GM19452 (cell line): ENCODE data around the gene PRR36.

Source experiments
- ATAC-seq: cut with Tn5 transposase; IDR thresholded peaks from one replicate; pipeline ENCODE4 v1.9.1; 2021; ENCODE audit not compliant: unreplicated experiment

The PRR36 gene

GRCh38 chr19:7873304-7874075 lies 700 bp downstream of the PRR36 start:
- no peak for ATAC-seq

DNA sequence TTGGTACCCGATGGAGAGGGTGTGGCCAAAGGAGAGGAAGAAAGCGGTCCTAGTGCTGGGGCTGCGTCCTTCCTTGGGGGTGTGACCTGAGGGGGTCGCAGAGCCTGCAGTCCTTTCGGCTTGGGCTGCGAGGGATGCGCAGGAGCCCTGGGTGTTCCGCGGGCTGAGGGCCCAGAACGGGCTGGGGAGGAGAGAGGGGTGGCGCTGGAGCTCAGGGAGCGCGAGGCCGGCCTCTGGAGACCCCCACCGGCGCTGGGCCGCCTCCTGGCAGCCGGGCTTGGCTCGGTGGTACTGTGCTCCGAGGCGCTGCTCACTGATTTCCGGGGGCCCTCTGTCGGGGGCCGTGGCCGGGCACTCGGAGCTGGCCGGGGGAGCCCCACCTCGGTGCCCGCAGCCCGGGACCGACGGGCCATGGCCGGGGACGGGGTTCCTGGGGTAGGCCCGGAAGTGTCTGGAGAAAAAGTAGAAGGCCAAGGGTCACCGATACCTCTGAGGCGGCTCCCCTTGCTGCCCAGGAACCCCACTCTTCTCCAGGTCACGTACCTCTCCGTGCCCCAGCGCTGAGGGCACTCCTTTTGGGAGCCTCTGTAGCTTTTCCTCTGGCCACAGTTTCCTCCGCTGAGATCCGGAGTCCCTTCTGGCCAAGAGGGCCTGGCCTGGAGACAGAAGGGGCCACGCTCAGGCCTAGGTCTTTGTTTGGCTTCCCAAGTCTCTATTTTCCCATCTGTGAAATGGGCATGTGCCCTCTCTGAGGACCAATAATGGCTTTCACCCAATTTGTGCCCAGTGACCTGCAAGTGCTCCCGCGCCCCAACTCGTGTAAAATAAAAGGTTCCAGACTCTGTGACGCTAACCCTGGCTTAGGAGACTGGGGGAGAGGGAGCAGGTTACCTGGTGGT lies 1.6 kb downstream of the PRR36 start:
- no peak for ATAC-seq

GRCh38 chr19:7871437-7872305 lies 2.5 kb downstream of the PRR36 start:
- no peak for ATAC-seq

DNA sequence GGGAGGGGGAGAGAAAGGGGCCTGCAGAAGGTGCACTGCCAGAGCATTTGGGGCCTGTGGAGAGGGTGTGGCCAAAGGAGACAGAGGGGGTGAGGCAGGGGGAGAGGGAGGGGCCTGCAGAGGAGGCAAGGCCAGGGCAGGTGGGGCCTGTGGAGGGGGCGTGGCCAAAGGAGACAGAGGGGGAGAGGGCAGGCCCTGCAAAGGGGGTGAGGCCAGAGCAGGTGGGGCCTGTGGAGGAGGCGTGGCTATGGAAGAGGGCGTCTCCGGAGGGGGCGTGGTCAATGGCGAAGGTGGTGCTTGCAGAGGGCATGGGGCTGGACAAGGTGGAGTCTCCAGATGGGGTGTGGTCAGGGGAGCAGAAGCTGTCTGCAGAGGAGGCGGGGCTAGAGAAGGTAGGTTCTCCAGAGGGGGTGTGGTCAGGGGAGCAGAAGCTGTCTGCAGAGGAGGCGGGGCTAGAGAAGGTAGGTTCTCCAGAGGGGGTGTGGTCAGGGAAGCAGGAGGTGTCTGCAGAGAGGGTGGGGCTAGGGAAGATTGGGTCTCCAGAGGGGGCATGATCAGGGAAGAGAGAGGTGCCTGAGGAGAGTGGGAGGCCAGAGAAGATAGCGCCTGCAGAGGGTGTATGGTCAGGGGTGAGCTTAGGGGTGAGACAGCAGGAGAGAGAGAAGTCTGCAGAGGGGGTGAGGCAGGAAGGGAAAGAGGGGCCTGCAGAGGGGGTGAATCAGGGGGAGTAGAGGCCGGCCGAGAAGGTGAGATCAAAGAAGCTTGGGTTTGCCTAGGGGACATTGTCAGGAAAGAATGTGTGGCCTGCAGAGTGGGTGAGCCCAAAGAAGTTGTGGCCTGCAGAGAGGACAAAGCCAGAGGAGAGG lies 3.4 kb downstream of the PRR36 start:
- ATAC-seq = no peak

DNA sequence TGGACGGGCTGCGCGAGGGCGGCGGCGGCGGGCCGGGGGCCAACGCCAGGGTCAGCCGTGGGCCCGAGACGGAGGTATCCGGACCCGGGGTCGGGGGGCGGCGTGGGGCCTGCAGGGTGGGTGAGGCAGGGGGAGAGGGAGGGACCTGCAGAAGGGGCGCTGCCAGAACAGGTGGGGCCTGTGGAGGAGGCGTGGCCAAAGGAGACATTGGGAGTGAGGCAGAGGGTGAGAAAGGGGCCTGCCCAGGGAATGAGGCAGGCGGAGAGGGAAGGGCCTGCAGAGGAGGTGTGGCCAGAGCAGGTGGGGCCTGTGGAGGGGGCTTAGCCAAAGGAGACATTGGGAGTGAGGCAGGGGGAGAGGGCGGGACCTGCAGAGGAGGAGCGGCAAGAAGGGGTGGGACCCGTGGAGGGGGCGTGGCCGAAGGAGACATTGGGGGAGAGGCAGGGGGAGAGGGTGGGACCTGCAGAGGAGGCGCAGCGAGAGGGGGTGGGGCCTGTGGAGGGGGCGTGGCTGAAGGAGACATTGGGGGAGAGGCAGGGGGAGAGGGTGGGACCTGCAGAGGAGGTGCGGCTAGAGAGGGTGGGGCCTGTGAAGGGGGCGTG lies 4.2 kb downstream of the PRR36 start:
- ATAC-seq = no peak

GRCh38 chr19:7869453-7869909 lies 4.7 kb downstream of the PRR36 start:
- peak; percentile 54 for ATAC-seq

- ATAC-seq = peak; percentile 62
Measured at GRCh38 chr19:7868671-7869452, 5.3 kb downstream of the PRR36 start.

GRCh38 chr19:7868326-7868670 lies 5.9 kb downstream of the PRR36 start:
- no peak for ATAC-seq

- no peak for ATAC-seq
Measured at GRCh38 chr19:7867092-7867844, 6.9 kb downstream of the PRR36 start.

GRCh38 chr19:7866399-7867091 lies 7.6 kb downstream of the PRR36 start:
- ATAC-seq = no peak

- ATAC-seq = no peak
Measured at GRCh38 chr19:7865262-7865911, 8.8 kb downstream of the PRR36 start.

DNA sequence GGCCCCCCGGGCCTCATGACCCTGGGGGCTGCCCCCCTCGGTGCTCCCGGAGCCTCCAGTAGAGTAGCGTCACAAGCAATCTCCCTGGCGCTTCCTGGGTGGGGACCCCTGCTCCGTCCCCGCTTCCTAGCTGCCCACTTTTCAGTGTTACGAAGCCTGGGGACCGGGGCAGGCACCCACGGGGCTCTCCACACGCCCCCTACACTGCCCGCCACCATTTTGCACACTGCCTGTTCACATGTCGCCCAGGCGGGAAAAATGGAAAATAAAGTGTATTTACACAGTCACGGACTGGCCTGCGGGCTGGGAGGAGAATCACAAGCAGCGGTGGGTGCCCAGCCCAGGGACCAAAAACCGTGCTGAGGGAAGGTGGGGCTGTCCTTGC lies 9.5 kb downstream of the PRR36 start:
- no peak for ATAC-seq

DNA sequence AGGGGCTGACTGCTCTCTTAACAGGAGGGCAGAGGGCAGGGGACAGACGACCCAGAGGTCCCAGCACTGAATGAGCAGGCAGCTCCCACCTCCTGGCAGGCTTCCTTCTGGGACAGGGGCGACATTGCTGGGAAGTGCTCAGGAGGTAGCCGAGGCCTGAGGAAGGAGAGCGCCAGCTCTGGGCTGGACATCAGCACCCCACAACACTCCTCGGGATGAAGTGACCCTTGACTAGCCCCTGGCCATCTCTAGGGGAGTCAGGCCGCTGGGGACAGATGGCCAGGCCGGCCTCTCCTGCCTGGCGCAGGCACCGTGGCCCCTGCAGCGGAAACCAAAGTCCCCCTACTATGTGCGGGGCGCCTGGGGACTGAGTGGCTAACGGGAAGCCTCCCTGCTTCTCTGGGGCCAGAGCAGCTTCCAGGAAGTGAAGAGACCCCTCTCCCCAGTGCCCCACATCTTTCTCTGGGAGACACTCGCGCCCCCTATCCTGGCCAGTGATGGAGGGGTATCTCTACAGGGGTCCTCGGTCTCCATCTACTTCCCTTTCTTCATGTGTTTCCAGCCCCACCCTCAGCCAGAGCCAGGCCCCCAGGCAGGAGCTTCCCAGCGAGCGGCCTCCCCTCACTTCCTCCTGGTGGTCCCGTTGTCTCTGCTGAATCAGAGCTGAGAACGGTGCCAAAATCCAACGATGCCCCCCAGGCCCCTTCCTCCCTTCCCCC lies 10.1 kb downstream of the PRR36 start:
- no peak for ATAC-seq

DNA sequence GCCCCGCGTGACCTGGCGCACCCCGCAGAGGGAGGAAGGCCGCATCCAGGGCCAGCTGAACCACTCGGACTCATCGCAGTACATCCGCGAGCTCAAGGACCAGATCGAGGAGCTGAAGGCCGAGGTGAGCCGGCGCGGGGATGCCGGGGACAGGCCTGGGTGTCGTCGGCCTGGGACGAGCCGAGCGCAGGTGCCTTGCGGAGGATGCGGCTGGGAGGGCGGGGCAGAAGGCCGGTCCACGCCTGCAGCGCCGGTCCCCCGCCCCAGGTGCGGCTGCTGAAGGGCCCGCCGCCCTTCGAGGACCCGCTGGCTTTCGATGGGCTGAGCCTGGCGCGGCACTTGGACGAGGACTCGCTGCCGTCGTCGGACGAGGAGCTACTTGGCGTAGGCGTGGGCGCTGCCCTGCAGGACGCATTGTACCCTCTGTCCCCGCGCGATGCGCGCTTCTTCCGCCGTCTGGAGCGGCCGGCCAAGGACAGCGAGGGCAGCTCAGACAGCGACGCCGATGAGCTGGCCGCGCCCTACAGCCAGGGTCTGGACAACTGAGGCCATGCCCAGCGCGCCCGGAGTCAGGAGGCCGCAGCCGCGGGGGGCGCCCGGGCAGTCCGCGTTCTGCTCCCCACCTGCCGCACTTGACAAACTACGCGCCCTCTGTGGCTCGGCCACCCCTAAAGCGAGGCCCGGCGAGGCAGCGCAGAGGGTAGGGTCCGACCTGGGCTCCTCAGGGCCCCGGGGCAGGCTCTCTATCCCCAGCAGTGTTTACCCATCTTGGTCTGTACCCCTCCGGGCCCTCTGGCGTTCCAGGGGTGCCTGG lies 10.8 kb downstream of the PRR36 start:
- no peak for ATAC-seq

- no peak for ATAC-seq
Measured at GRCh38 chr19:7862413-7862951, 11.7 kb downstream of the PRR36 start.
